Esophagus muscularis mucosa (tissue), 4 donors: ENCODE results near the gene RORC.

Source experiments
- CTCF ChIP-seq, 3 experiments: fragments of 200-600 bp in 2 of 3; fragments of 450-650 bp in 1 of 3; sonication (generic) in 2 of 3; IDR thresholded peaks; one replicate each; pipeline ENCODE4 v1.5.1; 2017 to 2019; ENCODE audit warnings: antibody characterized with exemption in 3 of 3, mild to moderate bottlenecking in 2 of 3, moderate library complexity in 1 of 3
- EP300 ChIP-seq: sonication (generic); formaldehyde crosslinking; IDR thresholded peaks from one replicate; pipeline ENCODE4 v1.6.1; 2017; ENCODE audit warnings: antibody characterized with exemption
- POLR2A ChIP-seq: fragments of 450-650 bp; IDR thresholded peaks from one replicate; pipeline ENCODE4 v1.6.1; 2017; ENCODE audit warnings: antibody characterized with exemption, moderate library complexity, mild to moderate bottlenecking, low read depth
- POLR2AphosphoS5 ChIP-seq, 2 donors: sonication (generic); formaldehyde crosslinking; IDR thresholded peaks; one replicate each; pipeline ENCODE4 v1.6.1; 2017; ENCODE audit warnings: antibody characterized with exemption in 2 of 2

GRCh38 chr1:151775894-151776664 is 55.5 kb downstream of the RORC start:
- TF ChIP-seq CTCF (IDR thresholded peaks at IDR 0.05) (no peak), EP300 (no peak), POLR2AphosphoS5 (IDR thresholded peaks at IDR 0.05) (no peak), POLR2A (no peak)
